Activated CD4-positive, alpha-beta memory T cell treated with anti-CD3 and anti-CD28 coated beads, Interleukin-2, amount 10 ng/mL, durations not matched to agents 7 days and 5 days (primary cell): Measurements from ENCODE around the gene TLR9. TPM values are rescaled to one million over a fixed set of nuclear protein-coding genes. Genes with fewer than 3 reads are reported as not detected.

Experiments used
- CTCF ChIA-PET: fragments of 350-600 bp; sonication (Branson Sonifier 250); formaldehyde crosslinking; loops from one replicate; lab custom pipeline; 2021; ENCODE audit warnings: antibody characterized with exemption, inconsistent platforms; lab: Charles Lee
- POLR2A ChIA-PET: fragments of 350-600 bp; sonication (Branson Sonifier 250); formaldehyde crosslinking; loops from one replicate; lab custom pipeline; 2021; ENCODE audit warnings: antibody characterized with exemption; lab: Charles Lee
- DNase-seq: peaks from one replicate; pipeline ENCODE4 v3.0.0-alpha.2; 2020
- H3K27ac Mint-ChIP-seq: one replicate; pipeline ENCODE4 v1.8.0; 2021; ENCODE audit warnings: mild to moderate bottlenecking, mixed read lengths
- H3K27me3 Mint-ChIP-seq: one replicate; pipeline ENCODE4 v1.8.0; 2021; ENCODE audit warnings: mixed read lengths
- H3K36me3 Mint-ChIP-seq: one replicate; pipeline ENCODE4 v1.8.0; 2021; ENCODE audit warnings: low read depth, mixed read lengths
- H3K4me1 Mint-ChIP-seq: one replicate; pipeline ENCODE4 v1.8.0; 2021; ENCODE audit warnings: mixed read lengths
- H3K4me3 Mint-ChIP-seq: one replicate; pipeline ENCODE4 v1.8.0; 2021; ENCODE audit warnings: mild to moderate bottlenecking, mixed read lengths
- H3K9me3 Mint-ChIP-seq: one replicate; pipeline ENCODE4 v1.8.0; 2021; ENCODE audit warnings: mixed read lengths
- total RNA-seq, 2 experiments: library from RNA; stranded (reverse); gene quantifications; one replicate each; pipeline ENCODE4 v1.2.3, GENCODE V29; 2021

The TLR9 gene
- total RNA-seq, 2 experiments from 2014 or later = 0.55 to 0.83 TPM

GRCh38 chr3:52175416-52176179 is 49.8 kb downstream of the TLR9 start:
- Mint-ChIP-seq H3K4me3 (no peak overlapping the region), H3K36me3 (no peaks in the 10 kb centered on the region), H3K27me3 (peaks cover 7% of the 10 kb centered on the region), H3K9me3 (no peaks in the 10 kb centered on the region), H3K4me1 (peaks cover 22% of the 10 kb centered on the region), H3K27ac (peak overlapping the region; percentile 55)
- DNase-seq = no peak
- POLR2A ChIA-PET = interaction anchor here (0.8 to 1.9 kb wide), 4 partner anchors 13 to 21 kb away, joined by 3 to 5 read pairs (median 3); partner anchors contain the start of gene POC1A
- CTCF ChIA-PET = interaction anchor here (0.6 to 1.6 kb wide), 2 partner anchors 21 to 237 kb away, joined by 3 read pairs; partner anchors contain the start of gene POC1A

- ChIA-PET CTCF (interaction anchor here (0.6 to 1.6 kb wide), 4 partner anchors 20 to 237 kb away, joined by 3 to 4 read pairs (median 3); partner anchors contain the start of gene POC1A), POLR2A (interaction anchor here (0.8 to 1.9 kb wide), 4 partner anchors 14 to 22 kb away, joined by 3 to 5 read pairs (median 3); partner anchors contain the start of gene POC1A)
- peak overlapping the region; percentile 55 for H3K27ac Mint-ChIP-seq
- DNase-seq = peak; percentile 52
- H3K4me1 Mint-ChIP-seq = peaks cover 22% of the 10 kb centered on the region
- no peak overlapping the region for H3K4me3 Mint-ChIP-seq
- H3K36me3 Mint-ChIP-seq = no peaks in the 10 kb centered on the region
- H3K9me3 Mint-ChIP-seq = no peaks in the 10 kb centered on the region
- H3K27me3 Mint-ChIP-seq = peaks cover 2% of the 10 kb centered on the region
Observed at GRCh38 chr3:52174896-52175295, 50.5 kb downstream of the TLR9 start.

- no peak for DNase-seq
- no peaks in the 10 kb centered on the region for H3K36me3 Mint-ChIP-seq
- no peaks in the 10 kb centered on the region for H3K9me3 Mint-ChIP-seq
- H3K4me1 Mint-ChIP-seq = peaks cover 22% of the 10 kb centered on the region
- H3K27me3 Mint-ChIP-seq = no peaks in the 10 kb centered on the region
- ChIA-PET CTCF (no interaction called here), POLR2A (no interaction called here)
- no peak overlapping the region for H3K27ac Mint-ChIP-seq
- H3K4me3 Mint-ChIP-seq = no peak overlapping the region
Observed at GRCh38 chr3:52173101-52173500, 52.3 kb downstream of the TLR9 start.

GRCh38 chr3:52172262-52172757 is 53.1 kb downstream of the TLR9 start:
- CTCF ChIA-PET = no interaction called here
- no peak for DNase-seq

GRCh38 chr3:52171514-52172261 is 53.8 kb downstream of the TLR9 start:
- no peak for DNase-seq
- H3K27ac Mint-ChIP-seq = no peak overlapping the region
- H3K27me3 Mint-ChIP-seq = peaks cover 1% of the 10 kb centered on the region
- H3K4me1 Mint-ChIP-seq = peaks cover 22% of the 10 kb centered on the region
- H3K9me3 Mint-ChIP-seq = no peaks in the 10 kb centered on the region
- no peaks in the 10 kb centered on the region for H3K36me3 Mint-ChIP-seq
- ChIA-PET POLR2A (no interaction called here), CTCF (interaction anchor here (1.0 kb wide), 1 partner anchor 14 kb away, joined by 3 read pairs; no protein-coding TSS in a partner anchor)
- no peak overlapping the region for H3K4me3 Mint-ChIP-seq

More at GRCh38 chr3:52172262-52172757, 53.1 kb downstream of the TLR9 start:
- POLR2A ChIA-PET = no interaction called here
- Mint-ChIP-seq H3K4me1 (peaks cover 22% of the 10 kb centered on the region), H3K9me3 (no peaks in the 10 kb centered on the region), H3K27ac (no peak overlapping the region), H3K4me3 (no peak overlapping the region), H3K27me3 (no peaks in the 10 kb centered on the region), H3K36me3 (no peaks in the 10 kb centered on the region)

Other genes starting within 250 kb of the TLR9 start
- 10 to 100 TPM; 18.4 to 22.0 TPM for gene ACY1, start 242.1 kb downstream of the TLR9 start, total RNA-seq
- 1,000 to 10,000 TPM; 1,042 to 1,047 TPM for gene RPL29, start 229.8 kb downstream of the TLR9 start, total RNA-seq
- 10 to 100 TPM; 40.1 to 40.9 TPM for gene DUSP7, start 169.1 kb downstream of the TLR9 start, total RNA-seq
- gene POC1A, start 71.2 kb downstream of the TLR9 start, total RNA-seq = 10 to 100 TPM; 24.8 to 25.6 TPM
- 10 to 100 TPM; 62.1 to 62.6 TPM for gene ALAS1, start 27.5 kb downstream of the TLR9 start, total RNA-seq
- gene TWF2, start 13.5 kb upstream of the TLR9 start, total RNA-seq = 100 to 1,000 TPM; 118 to 119 TPM
- gene PPM1M, start 20.1 kb upstream of the TLR9 start, total RNA-seq = 100 to 1,000 TPM; 123 to 124 TPM
- 100 to 1,000 TPM; 131 TPM for gene WDR82, start 53.0 kb upstream of the TLR9 start, total RNA-seq
- 10 to 100 TPM; 33.2 to 35.3 TPM for gene GLYCTK, start 62.2 kb upstream of the TLR9 start, total RNA-seq
- 10 to 100 TPM; 20.7 to 21.8 TPM for gene DNAH1, start 90.7 kb upstream of the TLR9 start, total RNA-seq
- 100 to 1,000 TPM in 1 of 2 experiments, 10 to 100 TPM in 1; 90.4 to 100 TPM for gene BAP1, start 184.4 kb upstream of the TLR9 start, total RNA-seq
- gene PHF7, start 185.0 kb upstream of the TLR9 start, total RNA-seq = 10 to 100 TPM; 22.6 to 23.6 TPM
- gene SEMA3G, start 219.5 kb upstream of the TLR9 start, total RNA-seq = under 1 TPM; 0.18 to 0.20 TPM
- 1 to 10 TPM; 2.3 to 2.5 TPM for gene TNNC1, start 228.4 kb upstream of the TLR9 start, total RNA-seq
- gene NISCH, start 230.0 kb upstream of the TLR9 start, total RNA-seq = 10 to 100 TPM; 73.8 to 75.0 TPM